ENCODE measurements around the gene MAP3K13. TPM values are rescaled to one million over a fixed set of nuclear protein-coding genes. Genes with fewer than 3 reads are reported as not detected.
"Not testable (repeated sequence)": the region's sequence is repeated elsewhere in the genome, so short reads cannot be mapped to it uniquely, and the experiment has no call there.

Gene MAP3K13
- total RNA-seq, 1 donor from 2014 or later = 8.0 TPM

DNA sequence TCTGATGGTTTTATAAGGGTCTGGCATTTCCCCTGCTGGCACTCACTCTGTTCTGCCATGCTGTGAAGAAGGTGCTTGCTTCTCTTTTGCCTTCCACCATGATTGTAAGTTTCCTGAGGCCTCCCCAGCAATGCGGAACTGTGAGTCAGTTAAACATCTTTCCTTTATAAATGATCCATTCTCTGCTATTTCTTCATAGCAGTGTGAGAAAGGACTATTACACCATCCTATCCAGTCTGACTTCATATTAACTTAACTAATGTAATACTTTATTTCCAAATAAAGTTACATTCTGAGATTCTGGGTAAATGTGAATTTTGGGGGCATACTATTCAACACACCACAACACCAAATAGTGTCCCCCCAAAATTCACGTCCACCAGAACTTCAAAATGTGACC is 22.2 kb upstream of the MAP3K13 start:
- no peak for ATAC-seq
- intact Hi-C loops (cut with DNase I) = no loop called here

DNA sequence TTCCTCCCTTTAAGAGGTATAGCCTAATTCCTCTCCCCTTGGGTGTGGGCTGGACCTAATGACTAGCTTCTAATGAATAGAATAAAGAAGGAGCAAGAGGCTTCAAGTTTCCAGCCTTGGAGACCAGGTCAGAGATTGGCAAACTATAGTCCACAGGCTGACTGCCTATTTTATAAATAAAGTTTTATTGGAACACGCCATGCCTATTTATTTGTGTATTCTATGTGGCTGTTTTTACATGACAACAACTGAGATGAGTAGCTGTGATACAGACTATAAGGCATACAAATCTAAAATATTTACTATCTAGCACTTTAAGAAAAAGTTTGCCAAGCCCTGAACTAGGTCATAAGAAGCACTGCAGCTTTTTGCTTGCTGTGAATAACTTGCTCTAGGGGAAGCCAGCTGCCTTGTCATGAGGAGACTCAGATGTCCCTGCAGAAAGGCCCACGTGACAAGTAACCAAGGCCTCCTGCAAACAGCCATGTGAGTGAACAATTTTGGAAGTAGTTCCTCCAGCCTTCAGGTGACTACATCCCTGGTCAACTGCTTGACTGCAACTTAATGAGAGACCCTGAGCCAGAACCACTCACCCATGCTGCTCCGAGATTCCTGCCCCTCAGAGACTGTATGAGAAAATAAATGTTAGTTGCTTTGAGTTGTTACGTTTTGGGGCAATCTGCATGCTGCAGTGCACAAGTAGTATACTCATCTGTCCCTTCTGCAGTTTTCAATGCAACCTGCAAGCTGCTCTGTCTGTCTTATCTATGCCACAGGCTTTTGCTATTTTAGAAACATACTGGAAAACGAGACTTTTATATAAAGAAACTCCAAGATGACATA is 21.1 kb upstream of the MAP3K13 start:
- intact Hi-C loops (cut with DNase I) = no loop called here
- ATAC-seq = peak; percentile 39
- DNase-seq (ENCODE audit: missing footprints) = no peak

More for the DNA sequence above, 22.2 kb upstream of the MAP3K13 start:
- no peak for DNase-seq (ENCODE audit: missing footprints)

DNA sequence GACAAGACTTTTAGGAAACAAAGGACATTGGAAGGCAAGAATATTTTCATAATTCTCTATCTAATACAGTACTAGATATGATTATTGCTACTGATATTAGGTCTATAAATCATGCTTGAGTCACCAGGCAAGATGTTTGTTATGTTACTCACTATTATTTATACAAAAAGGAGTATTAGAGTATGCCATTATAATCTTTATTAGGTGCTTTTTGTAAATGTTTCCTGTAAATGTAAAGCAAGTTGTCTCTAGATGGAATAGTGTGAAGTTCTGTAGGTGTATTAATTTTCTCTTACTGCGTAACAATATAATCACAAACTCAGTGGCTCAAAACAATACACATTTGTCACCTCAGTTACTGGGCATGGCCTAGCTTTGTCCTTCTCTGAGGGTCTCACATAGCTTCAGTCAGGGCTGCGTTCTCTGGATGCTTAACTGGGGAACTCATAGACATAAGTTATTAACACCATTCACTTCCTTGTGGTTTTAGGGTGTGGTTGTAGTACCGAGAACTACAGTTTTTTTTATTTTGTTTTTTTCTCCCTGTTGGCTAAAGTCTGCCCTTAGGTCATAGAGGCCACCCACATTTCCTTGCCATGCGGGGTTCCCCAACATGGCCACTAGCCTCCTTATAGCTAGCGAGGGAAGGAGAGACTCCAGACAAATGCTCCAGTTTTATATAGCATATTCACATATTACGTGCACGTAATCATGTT is 20.3 kb upstream of the MAP3K13 start:
- ATAC-seq (no peak), DNase-seq (ENCODE audit: missing footprints) (no peak)
- intact Hi-C loops (cut with DNase I) = no loop called here

DNA sequence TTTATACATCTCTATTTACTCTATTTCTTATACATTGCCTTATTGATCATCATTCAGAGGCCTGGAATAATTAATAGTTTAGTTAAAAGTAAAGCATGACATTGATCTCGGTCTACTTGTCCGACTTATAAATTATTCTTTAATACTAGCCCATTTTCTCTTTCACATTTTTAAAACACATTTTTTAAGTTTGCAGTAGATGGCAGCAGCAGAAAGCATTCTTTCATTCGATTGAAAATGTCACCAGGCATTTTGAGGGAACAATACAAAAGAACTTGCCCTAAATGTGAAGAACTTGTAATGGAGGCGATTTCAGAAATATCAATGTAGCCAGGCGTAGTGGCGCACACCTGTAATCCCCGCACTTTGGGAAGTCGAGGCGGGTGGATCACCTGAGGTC is 15.5 kb upstream of the MAP3K13 start:
- DNase-seq (ENCODE audit: missing footprints) (no peak), ATAC-seq (no peak)
- intact Hi-C loops (cut with DNase I) = no loop called here

DNA sequence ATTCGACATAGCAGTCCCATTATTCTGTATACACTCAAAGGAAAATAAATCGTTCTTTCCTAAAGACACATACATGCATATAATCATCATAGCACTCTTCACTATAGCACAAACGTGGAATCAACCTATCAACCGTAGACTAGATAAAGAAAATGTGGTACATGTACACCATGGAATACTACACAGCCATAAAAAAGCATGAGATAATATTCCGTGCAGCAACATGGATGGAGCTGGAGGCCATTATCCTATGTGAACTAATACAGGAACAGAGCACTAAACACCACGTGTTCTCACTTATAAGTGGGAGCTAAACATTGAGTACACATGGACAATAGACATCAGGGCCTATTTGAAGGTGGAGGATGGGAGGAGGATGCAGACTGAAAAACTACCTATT is 12.1 kb upstream of the MAP3K13 start:
- intact Hi-C loops (cut with DNase I) = no loop called here
- no peak for DNase-seq (ENCODE audit: missing footprints)
- no peak for ATAC-seq

DNA sequence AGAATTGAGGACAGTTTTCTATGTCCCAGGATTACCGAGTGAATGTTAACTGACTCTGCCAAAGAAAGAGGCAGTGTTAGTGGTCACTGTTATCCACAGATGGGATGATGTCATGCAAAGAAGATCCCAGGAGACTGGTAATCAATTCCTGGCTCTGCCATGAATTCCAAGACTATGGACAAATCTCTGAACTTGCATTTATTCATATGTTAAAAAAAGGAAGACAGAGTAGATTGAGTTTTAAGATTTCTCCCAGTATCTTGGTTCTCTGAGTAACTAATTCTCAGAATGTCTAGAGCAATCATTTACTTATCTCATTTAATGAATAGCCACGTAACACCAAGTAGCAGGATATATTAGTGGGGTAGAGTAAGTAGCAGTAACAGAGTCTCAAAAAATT is 11.5 kb upstream of the MAP3K13 start:
- no peak for DNase-seq (ENCODE audit: missing footprints)
- intact Hi-C loops (cut with DNase I) = no loop called here
- no peak for ATAC-seq

DNA sequence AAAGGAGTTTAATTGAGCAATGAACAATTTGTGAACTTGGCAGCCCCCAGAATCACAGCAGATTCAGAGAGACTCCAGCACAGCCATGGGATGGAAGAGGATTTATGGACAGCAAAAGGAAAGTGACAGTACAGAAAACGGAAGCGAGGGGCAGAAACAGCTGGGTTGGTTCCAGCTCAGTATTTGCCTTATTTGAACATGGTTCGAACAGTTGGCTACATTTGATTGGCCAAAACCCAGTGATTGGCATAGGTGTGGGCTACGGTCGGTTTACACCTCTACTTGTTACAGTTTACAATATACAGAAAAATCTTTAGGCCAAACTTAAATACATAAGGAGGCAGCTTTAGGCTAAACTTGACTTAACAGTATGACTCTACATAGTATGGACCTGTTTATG is 9.7 kb upstream of the MAP3K13 start:
- ATAC-seq (no peak), DNase-seq (ENCODE audit: missing footprints) (no peak)
- intact Hi-C loops (cut with DNase I) = no loop called here

DNA sequence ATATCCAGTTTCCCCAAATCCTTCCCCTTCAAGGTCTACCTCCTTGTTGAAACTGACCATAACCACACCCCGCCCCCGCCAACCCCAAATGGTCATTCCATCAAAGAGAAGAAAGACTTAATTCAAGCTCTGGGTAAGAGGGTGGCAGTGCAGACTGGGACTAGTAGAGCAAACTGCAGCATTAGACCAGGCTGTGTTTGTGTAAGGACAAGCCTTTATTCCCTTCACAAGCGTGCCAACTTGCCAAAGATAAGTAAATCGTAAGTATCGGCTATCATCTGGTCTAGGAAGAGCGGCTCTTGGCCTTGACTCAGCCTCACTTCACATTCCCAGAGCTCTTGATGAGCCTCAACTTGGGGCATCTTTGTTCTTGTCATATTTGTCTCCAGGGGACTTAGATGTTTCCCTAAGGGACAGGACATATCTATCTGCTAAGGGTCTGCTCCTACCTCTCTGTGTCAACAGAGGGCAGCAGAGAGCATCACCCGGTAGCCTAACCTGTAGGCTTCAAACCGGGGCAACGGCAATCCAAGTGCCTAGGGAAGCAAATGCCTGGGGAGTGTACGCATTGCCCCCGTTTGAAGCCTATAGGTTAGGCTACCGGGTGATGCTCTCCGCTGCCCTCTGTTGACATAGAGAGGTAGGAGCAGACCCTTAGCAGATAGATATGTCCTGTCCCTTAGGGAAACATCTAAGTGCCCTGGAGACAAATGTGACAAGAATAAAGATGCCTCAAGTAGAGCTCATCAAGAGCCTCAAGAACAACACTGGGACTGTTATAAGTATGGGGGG is 8.9 kb upstream of the MAP3K13 start:
- DNase-seq (ENCODE audit: missing footprints) = no peak
- peak; percentile 75 for ATAC-seq
- intact Hi-C loops (cut with DNase I) = no loop called here

DNA sequence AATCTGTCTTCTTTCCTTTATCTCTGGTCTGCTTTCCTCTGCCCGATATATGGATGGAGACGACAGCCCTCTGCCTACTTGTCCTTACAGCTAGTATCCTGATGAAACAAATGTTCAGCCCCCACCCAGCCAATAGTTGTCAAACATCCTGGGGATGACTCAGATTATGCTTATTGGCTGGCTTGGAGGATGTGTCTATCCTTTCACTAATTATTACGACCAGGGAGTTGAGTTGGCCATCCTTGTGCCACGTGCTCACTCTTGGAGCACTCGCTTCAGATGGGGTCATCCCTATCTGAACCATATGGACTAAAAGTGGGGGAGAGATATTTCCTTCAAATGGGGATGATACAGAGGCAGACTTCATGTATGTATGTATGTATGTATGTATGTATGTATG is 6.4 kb upstream of the MAP3K13 start:
- intact Hi-C loops (cut with DNase I) = no loop called here
- ATAC-seq (no peak), DNase-seq (ENCODE audit: missing footprints) (no peak)

DNA sequence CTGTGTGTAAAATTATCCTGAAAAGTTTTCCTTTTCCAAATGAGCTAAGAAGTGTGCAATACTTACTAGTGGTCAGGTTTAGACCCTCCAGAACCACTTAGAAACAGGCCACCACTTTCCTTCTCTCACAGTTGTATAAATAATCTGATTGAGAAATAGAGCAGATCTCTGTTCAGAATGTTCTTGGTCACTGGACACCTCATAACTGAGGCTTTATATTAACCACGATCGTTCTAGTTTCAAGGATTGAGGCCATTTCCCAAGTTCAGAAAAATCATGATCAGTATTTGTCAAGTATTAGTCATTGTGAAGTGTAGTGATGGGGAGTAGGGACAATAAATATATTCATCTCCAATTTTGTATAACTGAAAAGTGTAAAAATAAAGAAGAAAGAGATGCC is 1.0 kb upstream of the MAP3K13 start:
- DNase-seq (ENCODE audit: missing footprints) (no peak), ATAC-seq (no peak)
- intact Hi-C loops (cut with DNase I) = loop anchor here (10.0 kb wide), 1 partner anchor 193 kb away; the partner anchor contains the start of gene LIPH

DNA sequence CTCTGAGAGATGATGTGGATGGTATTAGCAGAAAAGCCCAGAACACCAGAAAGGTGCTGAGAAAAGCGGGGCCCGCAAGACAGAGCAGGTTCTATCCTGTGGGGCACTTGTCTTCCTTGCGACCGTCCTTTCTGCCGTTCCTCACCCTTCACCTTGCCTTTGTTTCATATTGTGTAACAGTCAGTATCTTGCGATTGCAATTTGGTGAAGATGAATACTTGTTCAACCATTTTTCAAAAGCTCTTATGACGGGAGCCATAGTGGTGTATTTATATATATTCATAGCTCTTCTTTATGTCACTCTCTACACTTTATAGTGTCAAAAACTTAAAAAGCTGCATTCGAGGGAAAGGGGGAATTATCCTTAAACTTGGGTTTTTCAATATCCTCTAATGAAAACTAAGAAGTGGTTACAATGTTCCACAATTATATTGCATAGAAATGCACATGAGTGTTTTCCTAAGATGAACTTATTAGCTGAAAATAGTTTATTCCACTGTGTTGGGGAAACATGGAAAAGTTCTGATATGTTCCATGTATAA is 797 bp downstream of the MAP3K13 start:
- ATAC-seq (peak; percentile 17), DNase-seq (ENCODE audit: missing footprints) (no peak)
- intact Hi-C loops (cut with DNase I) = loop anchor here (10.0 kb wide), 1 partner anchor 191 kb away; the partner anchor contains the start of gene LIPH

DNA sequence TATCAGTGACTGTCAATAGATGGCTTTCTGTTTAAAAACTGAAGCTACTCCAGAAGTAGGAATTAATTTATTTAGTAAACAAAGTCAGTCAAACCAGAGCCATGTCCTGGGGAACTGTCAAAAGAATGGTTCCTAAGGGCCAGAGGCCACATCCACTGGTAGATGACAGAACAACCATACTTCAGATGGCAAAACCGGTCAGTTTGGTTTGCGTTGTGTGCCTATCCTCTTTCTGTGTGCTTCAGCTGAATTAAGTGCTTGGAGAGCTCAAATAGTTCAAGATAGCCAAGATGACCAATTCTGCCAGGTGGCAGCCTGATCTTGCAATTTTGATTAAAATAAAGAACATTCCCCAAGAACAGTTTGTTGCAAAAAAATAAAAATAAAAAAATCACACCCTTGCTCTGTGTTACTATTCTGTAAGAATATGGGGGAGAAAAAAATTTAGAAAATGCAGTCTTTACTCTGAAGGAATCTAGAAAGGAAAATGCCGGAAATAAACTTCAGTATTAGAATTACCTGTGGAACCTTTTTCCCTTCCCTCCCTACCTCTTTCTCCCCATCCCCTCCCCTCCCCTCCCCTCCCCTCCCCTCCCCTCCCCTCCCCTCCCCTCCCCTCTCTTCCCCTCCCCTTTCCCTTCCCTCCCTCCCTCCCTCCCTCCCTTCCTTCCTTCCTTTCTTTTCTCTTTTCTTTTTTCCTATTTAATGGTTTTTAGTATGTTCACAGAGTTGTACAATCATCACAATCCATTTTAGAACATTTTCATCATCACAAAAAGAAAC is 2.5 kb downstream of the MAP3K13 start:
- ATAC-seq = no peak
- intact Hi-C loops (cut with DNase I) = loop anchor here (10.0 kb wide), 1 partner anchor 189 kb away; the partner anchor contains the start of gene LIPH

DNA sequence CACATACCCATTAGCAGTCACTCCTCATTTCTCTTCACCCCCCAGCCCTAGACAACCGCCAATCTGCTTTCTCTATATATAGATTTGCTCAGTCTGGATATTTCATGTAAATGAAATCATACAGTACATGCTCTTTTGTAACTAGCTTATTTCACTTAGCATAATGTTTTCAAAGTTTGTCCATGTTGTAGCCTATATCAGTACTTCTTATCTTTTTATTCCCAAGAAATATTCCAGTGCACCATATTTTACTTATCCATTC is 3.1 kb downstream of the MAP3K13 start:
- DNase-seq (ENCODE audit: missing footprints) (no peak), ATAC-seq (no peak)
- intact Hi-C loops (cut with DNase I) = loop anchor here (10.0 kb wide), 1 partner anchor 189 kb away; the partner anchor contains the start of gene LIPH

More for the DNA sequence above, 2.5 kb downstream of the MAP3K13 start:
- DNase-seq (ENCODE audit: missing footprints) = no peak

DNA sequence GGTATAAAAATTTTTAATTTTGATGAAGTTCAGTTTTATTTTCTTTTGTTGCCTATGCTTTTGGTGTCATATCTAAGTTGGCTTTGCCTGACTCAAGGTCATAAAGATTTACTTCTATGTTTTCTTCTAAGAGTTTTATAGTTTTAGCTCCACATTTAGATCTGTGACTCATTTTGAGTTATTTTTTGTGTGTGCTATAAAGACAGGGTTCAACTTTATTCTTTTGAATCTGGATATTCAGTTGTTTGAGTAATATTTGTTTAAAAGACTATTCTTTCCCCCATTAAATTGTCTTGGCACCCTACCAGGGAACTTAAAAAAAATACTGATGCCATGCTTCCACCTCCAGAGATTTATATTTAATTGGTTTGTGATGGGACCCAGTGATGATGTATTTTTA is 4.0 kb downstream of the MAP3K13 start:
- intact Hi-C loops (cut with DNase I) = loop anchor here (10.0 kb wide), 1 partner anchor 188 kb away; the partner anchor contains the start of gene LIPH
- DNase-seq (ENCODE audit: missing footprints) (no peak), ATAC-seq (no peak)

DNA sequence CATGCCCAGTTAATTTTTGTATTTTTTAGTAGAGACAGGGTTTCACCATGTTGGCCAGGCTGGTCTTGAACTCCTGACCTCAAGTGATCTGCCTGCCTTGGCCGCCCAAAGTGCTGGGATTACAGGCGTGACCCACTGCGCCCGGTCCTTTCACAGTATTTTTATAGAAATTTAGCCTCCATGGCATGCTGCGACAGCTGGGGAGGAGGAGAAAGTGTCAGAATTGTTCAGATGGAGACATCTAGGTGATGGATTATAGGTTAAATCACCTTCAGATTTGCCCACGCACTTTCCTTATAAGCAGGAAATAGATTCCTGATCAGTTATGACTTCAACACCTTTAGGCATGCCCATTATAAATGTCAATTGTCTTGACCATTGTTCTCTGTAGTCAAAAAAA is 7.4 kb downstream of the MAP3K13 start:
- ATAC-seq; intact Hi-C loops (cut with DNase I); DNase-seq (ENCODE audit: missing footprints): not testable (repeated sequence)

DNA sequence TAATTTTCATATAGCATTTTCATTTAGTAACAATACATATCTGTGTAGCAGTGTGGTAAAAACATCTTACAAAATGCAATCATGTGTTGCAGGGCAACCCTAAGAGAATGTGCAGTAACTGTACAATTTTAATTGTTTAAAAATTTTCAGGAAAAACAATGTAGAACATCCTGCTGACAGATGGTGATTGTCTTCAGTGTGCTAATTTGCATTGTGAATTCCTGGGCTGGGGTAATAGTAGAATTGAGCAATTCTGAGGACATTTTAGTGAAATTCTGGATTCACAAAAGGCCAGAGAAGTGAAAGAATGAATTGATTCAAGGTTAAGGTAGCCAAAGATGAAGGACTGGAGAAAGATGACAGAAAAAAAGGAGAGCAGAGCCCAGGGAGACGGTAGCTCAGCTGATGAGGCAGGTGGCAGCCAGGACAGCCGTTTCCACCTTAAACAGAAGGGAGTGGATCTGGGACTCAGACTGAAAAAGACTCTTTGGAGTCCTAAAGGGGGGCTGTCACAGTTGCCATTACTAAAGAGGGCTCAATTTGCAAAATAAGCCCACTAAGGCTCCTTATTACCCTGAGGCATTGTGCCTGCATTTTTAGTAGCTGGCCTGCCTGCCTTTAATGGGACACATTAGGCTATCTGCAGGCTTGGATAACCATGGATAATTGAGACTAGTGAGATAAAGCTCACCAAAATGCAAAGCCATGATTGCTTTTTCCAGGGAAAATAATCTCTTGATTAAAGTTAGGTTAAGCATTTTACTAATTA is 8.6 kb downstream of the MAP3K13 start:
- no peak for DNase-seq (ENCODE audit: missing footprints)
- ATAC-seq = no peak
- intact Hi-C loops (cut with DNase I) = no loop called here

DNA sequence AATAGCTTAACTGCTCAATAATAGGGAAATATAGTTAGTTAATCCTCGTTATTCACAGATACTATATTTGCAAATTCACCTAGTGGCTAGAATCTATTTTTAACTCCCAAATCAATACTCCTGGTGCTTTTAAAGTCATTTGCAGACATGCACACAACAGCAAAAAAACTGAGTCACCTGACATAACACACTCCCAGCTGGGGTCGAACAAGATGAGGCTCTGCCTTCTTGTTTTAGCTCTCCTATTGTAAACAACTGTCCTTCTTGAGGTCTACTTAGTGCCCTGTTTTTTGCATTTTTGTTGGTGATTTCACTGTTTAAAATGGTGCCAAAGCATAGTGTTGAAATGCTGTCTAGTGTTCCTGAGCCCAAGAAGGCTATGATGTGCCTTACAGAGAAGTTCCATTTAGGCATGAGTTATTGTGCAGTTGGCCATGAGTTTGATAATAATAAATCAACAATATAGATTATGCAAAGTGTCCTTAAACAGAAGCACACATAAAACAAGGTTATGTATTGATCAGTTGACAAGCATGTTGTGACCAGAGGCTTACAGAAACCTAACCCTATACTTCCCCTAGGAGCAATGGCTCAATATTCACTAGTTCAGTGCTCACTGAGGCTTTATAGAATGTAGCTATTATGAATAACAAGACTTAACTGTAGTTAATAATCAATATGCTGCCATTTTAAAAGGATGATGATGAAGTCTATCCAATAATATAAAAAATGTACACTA is 18.6 kb downstream of the MAP3K13 start:
- ATAC-seq = no peak
- intact Hi-C loops (cut with DNase I) = no loop called here
- no peak for DNase-seq (ENCODE audit: missing footprints)

All from Right ventricle myocardium inferior (tissue), 1 donor.